T-helper 2 cell treated with Interferon-gamma antibody and Interleukin-4, amounts not matched to agents 5 μg/mL and 100 μg/mL, for 36 hours (primary cell): ENCODE measurements around the gene PMIS2.

Experiments used
- DNase-seq: peaks from one replicate; pipeline ENCODE4 v3.0.0; 2021; ENCODE audit warnings: low spot score
- H3K27ac Mint-ChIP-seq: one replicate; pipeline ENCODE4 v1.8.0; 2021; ENCODE audit warnings: mild to moderate bottlenecking, mixed read lengths
- H3K27me3 Mint-ChIP-seq: one replicate; pipeline ENCODE4 v1.8.0; 2021; ENCODE audit warnings: low read depth, mixed read lengths
- H3K36me3 Mint-ChIP-seq: one replicate; pipeline ENCODE4 v1.8.0; 2021; ENCODE audit warnings: low read depth, mixed read lengths
- H3K4me1 Mint-ChIP-seq: one replicate; pipeline ENCODE4 v1.8.0; 2021; ENCODE audit warnings: low read depth, mixed read lengths
- H3K4me3 Mint-ChIP-seq: one replicate; pipeline ENCODE4 v1.8.0; 2022; ENCODE audit warnings: mild to moderate bottlenecking, moderate library complexity, mixed read lengths
- H3K9me3 Mint-ChIP-seq: one replicate; pipeline ENCODE4 v1.8.0; 2021; ENCODE audit warnings: mixed read lengths

The PMIS2 gene

GRCh38 chr19:35618857-35619256, 32.9 kb downstream of the PMIS2 start:
- peak overlapping the region; percentile 45 for H3K27ac Mint-ChIP-seq
- DNase-seq = no peak
- no peaks in the 10 kb centered on the region for H3K27me3 Mint-ChIP-seq
- no peaks in the 10 kb centered on the region for H3K4me1 Mint-ChIP-seq
- H3K36me3 Mint-ChIP-seq = peaks cover 16% of the 10 kb centered on the region
- no peak overlapping the region for H3K4me3 Mint-ChIP-seq
- no peaks in the 10 kb centered on the region for H3K9me3 Mint-ChIP-seq

DNA sequence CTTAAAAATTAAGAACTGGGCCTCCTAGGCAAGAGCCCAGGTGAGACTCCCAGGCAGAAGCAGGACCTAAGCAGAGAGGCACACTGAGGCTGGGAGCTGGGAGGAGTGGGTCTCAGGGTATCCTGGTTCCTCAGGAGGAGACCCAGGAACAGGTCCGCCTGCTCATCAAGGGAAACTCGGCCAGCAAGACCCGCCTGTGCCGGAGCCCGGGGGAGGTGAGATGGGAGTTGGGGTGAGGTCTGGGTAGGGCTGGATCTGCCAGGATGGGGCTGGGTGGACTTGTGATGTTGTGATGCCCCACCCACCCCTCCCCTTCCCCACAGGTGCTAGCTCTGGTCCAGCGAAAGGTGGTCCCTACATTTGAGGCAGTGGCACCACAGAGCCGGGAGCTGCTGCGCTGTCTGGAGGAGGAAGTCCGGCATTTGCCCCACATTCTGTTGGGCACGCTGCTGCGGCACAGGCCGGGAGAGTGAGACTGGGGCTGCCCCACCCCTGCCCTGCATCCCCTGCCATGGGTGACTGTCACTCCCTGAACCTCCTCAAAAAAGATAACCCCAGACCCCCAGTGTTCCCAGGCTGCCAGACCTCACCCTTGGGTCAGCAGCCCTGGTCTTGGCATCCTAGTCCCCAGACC, 33.4 kb downstream of the PMIS2 start:
- Mint-ChIP-seq H3K4me1 (no peaks in the 10 kb centered on the region), H3K27ac (no peak overlapping the region), H3K4me3 (no peak overlapping the region), H3K27me3 (no peaks in the 10 kb centered on the region), H3K36me3 (peaks cover 15% of the 10 kb centered on the region), H3K9me3 (no peaks in the 10 kb centered on the region)
- DNase-seq = no peak

GRCh38 chr19:35620001-35620400, 34.0 kb downstream of the PMIS2 start:
- Mint-ChIP-seq H3K9me3 (no peaks in the 10 kb centered on the region), H3K4me3 (no peak overlapping the region), H3K27ac (no peak overlapping the region), H3K27me3 (no peaks in the 10 kb centered on the region), H3K4me1 (no peaks in the 10 kb centered on the region), H3K36me3 (peaks cover 13% of the 10 kb centered on the region)
- DNase-seq = no peak

DNA sequence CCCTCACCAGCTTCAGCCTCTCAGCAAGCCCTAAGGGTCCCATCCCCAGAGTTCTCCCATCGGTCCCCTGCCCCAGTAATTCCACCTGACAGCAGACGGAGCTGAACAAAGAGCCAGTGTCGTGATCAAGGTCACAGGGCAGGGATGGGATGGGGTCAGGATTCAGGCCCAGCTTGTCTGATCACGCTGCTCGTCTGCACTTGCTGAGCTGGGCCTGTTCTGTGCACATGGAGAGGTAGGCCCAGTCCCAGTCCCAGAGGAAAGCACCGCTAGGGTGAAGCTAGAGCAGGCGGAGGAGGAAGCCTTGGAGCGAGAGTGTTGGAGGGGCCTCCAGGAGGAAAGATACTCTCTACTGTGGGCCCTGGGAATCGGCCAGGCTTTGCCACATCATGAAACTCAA, 35.7 kb downstream of the PMIS2 start:
- no peaks in the 10 kb centered on the region for H3K4me1 Mint-ChIP-seq
- DNase-seq = no peak
- no peaks in the 10 kb centered on the region for H3K9me3 Mint-ChIP-seq
- peaks cover 5% of the 10 kb centered on the region for H3K36me3 Mint-ChIP-seq
- peak overlapping the region; percentile 72 for H3K27ac Mint-ChIP-seq
- H3K4me3 Mint-ChIP-seq = no peak overlapping the region
- H3K27me3 Mint-ChIP-seq = no peaks in the 10 kb centered on the region

DNA sequence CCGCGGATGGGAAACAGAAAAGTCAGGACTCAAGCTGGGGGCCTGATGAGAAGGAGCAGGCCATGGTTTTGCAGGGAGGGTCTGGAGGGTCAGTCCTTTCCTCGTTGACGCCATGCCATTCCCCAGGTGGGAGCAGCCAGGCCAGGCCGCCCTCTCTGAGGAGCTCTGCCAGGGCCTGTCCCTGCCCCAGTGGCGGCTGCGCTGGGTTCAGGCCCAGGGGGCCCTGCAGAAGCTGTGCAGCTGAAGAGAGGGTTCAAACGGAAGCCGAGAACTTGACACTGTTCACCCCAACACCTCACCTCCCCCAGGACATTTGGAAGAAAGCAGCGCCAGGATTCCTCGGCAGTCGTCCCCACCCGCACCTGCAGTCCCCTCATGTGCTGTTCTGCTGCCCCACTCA, 36.8 kb downstream of the PMIS2 start:
- Mint-ChIP-seq H3K9me3 (no peaks in the 10 kb centered on the region), H3K27me3 (no peaks in the 10 kb centered on the region), H3K4me1 (no peaks in the 10 kb centered on the region), H3K36me3 (peaks cover 5% of the 10 kb centered on the region), H3K27ac (peak overlapping the region; percentile 4), H3K4me3 (no peak overlapping the region)
- no peak for DNase-seq

GRCh38 chr19:35623327-35624010, 37.5 kb downstream of the PMIS2 start:
- Mint-ChIP-seq H3K27ac (no peak overlapping the region), H3K36me3 (peaks cover 5% of the 10 kb centered on the region), H3K4me3 (no peak overlapping the region), H3K9me3 (no peaks in the 10 kb centered on the region), H3K27me3 (no peaks in the 10 kb centered on the region), H3K4me1 (peaks cover 2% of the 10 kb centered on the region)
- DNase-seq = no peak

DNA sequence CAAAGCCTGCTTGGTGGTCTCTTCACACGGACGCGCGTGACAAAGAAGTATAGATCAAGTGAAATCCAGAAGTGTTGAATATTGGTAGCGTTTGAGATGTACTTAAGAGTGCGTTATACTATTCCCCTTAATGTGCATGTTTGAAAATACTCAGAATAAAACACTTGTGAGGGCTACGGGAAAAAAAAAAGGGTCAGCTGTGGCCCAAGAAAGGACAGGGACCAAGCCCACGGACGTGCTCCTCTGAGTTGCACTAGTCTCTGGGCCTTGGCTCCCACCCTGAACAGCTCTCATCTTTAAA, 42.2 kb downstream of the PMIS2 start:
- Mint-ChIP-seq H3K27ac (peak overlapping the region; percentile 99), H3K4me1 (peaks cover 8% of the 10 kb centered on the region), H3K36me3 (peaks cover 27% of the 10 kb centered on the region), H3K27me3 (no peaks in the 10 kb centered on the region), H3K9me3 (no peaks in the 10 kb centered on the region), H3K4me3 (peak overlapping the region; percentile 99)
- DNase-seq = no peak

- H3K27me3 Mint-ChIP-seq = no peaks in the 10 kb centered on the region
- peak; percentile 96 for DNase-seq
- peak within 1 kb of the TSS; percentile 99 for H3K4me3 Mint-ChIP-seq
- peak within 1 kb of the TSS; percentile 99 for H3K27ac Mint-ChIP-seq
- H3K36me3 Mint-ChIP-seq = peaks cover 30% of the 10 kb centered on the region
- H3K4me1 Mint-ChIP-seq = peaks cover 8% of the 10 kb centered on the region
- H3K9me3 Mint-ChIP-seq = no peaks in the 10 kb centered on the region
Measured at GRCh38 chr19:35628565-35629331, 42.8 kb downstream of the PMIS2 start, which contains the start of gene RBM42. TSS of gene RBM42 (plus strand) at chr19:35629036. CDS start at chr19:35629154, 118 bp downstream.

- Mint-ChIP-seq H3K9me3 (no peaks in the 10 kb centered on the region), H3K36me3 (peaks cover 33% of the 10 kb centered on the region), H3K4me3 (peak overlapping the region; percentile 99), H3K27me3 (no peaks in the 10 kb centered on the region), H3K27ac (peak overlapping the region; percentile 99), H3K4me1 (peaks cover 8% of the 10 kb centered on the region)
- no peak for DNase-seq
Measured at GRCh38 chr19:35629332-35629633, 43.3 kb downstream of the PMIS2 start.

- Mint-ChIP-seq H3K9me3 (no peaks in the 10 kb centered on the region), H3K27me3 (no peaks in the 10 kb centered on the region), H3K27ac (no peak overlapping the region), H3K36me3 (peaks cover 51% of the 10 kb centered on the region), H3K4me3 (no peak overlapping the region), H3K4me1 (peaks cover 5% of the 10 kb centered on the region)
- no peak for DNase-seq
Measured at GRCh38 chr19:35633727-35634440, 47.9 kb downstream of the PMIS2 start.

DNA sequence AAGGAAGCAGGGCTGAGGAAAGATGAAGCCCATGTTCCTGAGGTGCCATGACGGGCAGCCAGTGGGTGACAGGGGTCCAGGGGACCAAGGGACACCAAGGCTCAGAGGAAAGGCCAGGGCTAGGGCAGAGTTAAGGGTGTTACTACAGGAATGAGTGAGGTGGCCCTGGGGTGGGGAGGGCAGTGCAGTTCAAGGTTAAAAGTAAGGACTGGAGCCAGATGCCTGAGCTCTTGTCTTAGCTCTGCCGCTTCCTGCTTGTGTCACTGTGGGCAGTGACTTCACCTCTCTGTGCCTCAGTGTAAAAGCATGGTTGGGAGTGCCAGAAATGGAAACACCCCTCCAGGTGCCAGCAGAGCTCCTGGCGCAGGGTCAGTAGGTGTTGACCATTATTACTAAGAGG, 50.7 kb downstream of the PMIS2 start:
- no peak overlapping the region for H3K4me3 Mint-ChIP-seq
- H3K36me3 Mint-ChIP-seq = peaks cover 41% of the 10 kb centered on the region
- peaks cover 7% of the 10 kb centered on the region for H3K4me1 Mint-ChIP-seq
- no peaks in the 10 kb centered on the region for H3K9me3 Mint-ChIP-seq
- no peak overlapping the region for H3K27ac Mint-ChIP-seq
- DNase-seq = no peak
- H3K27me3 Mint-ChIP-seq = no peaks in the 10 kb centered on the region
